Endothelial cell of umbilical vein (primary cell): ENCODE measurements around the gene SPDL1. TPM values are rescaled to one million over a fixed set of nuclear protein-coding genes. Genes with fewer than 3 reads are reported as not detected.

ENCODE experiments used
- BruUV-seq: library from RNA; stranded (reverse); fragments of 400-500 nt; replicated peaks from 2 replicates; lab custom pipeline; 2021; lab: Mats Ljungman, UMichigan
- CTCF ChIA-PET: fragments of 300-600, 350-600 bp; sonication (Branson Sonifier 250); formaldehyde crosslinking; loops from one replicate; lab custom pipeline; 2021; ENCODE audit warnings: antibody characterized with exemption, inconsistent platforms; lab: Charles Lee
- POLR2A ChIA-PET: fragments of 300-600, 350-600 bp; sonication (Branson Sonifier 250); formaldehyde crosslinking; loops from one replicate; lab custom pipeline; 2021; ENCODE audit warnings: antibody characterized with exemption, inconsistent platforms; lab: Charles Lee
- DNase-seq: peaks from one replicate; pipeline ENCODE4 v3.0.0-alpha.2; 2011; ENCODE audit warnings: low read depth, low spot score
- FAIRE-seq: peaks from 2 replicates; lab custom pipeline; 2011; peaks lifted over from hg19 to GRCh38; lab: Jason Lieb, UNC
- H2AFZ ChIP-seq: 2 replicates; pipeline ENCODE4 v1.6.0; 2012; ENCODE audit warnings: low read depth, low read length, control low read depth, inconsistent platforms
- H3K27ac ChIP-seq: 2 replicates; pipeline ENCODE4 v1.5.1; 2011; ENCODE audit warnings: low read depth, mild to moderate bottlenecking, control low read depth, low read length, moderate library complexity; ENCODE audit not compliant: insufficient read depth
- H3K27me3 ChIP-seq, 2 experiments: 2 replicates each; pipeline versions ENCODE4 v1.6.0 to v1.6.1; 2011; ENCODE audit warnings: low read length in 2 of 2, mixed read lengths in 1 of 2; ENCODE audit not compliant: control insufficient read depth in 2 of 2, insufficient read depth in 2 of 2
- H3K36me3 ChIP-seq, 2 experiments: 2 replicates in 1 of 2; 3 replicates in 1 of 2; pipeline ENCODE4 v1.5.1; 2011; ENCODE audit warnings: low read length in 2 of 2, mild to moderate bottlenecking in 1 of 2, moderate library complexity in 1 of 2; ENCODE audit not compliant: control insufficient read depth in 2 of 2, insufficient read depth in 2 of 2; ENCODE audit errors: extremely low read depth in 1 of 2
- H3K4me1 ChIP-seq: 3 replicates; pipeline ENCODE4 v1.5.1; 2011; ENCODE audit warnings: mild to moderate bottlenecking, low read length; ENCODE audit not compliant: control insufficient read depth, insufficient read depth; ENCODE audit errors: extremely low read depth
- H3K4me2 ChIP-seq: 2 replicates; pipeline ENCODE4 v1.6.1; 2011; ENCODE audit warnings: low read length, control low read depth, mixed read lengths; ENCODE audit not compliant: insufficient read depth
- H3K4me3 ChIP-seq, 3 experiments: fragments of 200-600 bp in 1 of 3; sonication (generic), shearing (Covaris generic) in 1 of 3; replicated peaks in 1 of 3; 2 replicates each; pipeline ENCODE4 v1.5.1; 2011 to 2016; ENCODE audit warnings: control low read depth in 3 of 3, low read length in 3 of 3, mild to moderate bottlenecking in 2 of 3, inconsistent platforms in 1 of 3, low read depth in 1 of 3, moderate library complexity in 1 of 3; ENCODE audit not compliant: insufficient read depth in 1 of 3
- H3K79me2 ChIP-seq: 2 replicates; pipeline ENCODE4 v1.6.0; 2012; ENCODE audit warnings: low read length, inconsistent platforms; ENCODE audit not compliant: control insufficient read depth, insufficient read depth
- H3K9ac ChIP-seq: replicated peaks from 2 replicates; pipeline ENCODE3; 2011; ENCODE audit warnings: low read length, control low read depth; ENCODE audit not compliant: insufficient read depth; ENCODE audit errors: extremely low read depth
- H3K9me1 ChIP-seq: replicated peaks from 3 replicates; pipeline ENCODE4 v1.6.0; 2011; ENCODE audit warnings: mild to moderate bottlenecking, low read length; ENCODE audit not compliant: control insufficient read depth, insufficient read depth; ENCODE audit errors: extremely low read depth
- H3K9me3 ChIP-seq: replicated peaks from 2 replicates; pipeline ENCODE4 v1.5.1; 2012; ENCODE audit warnings: low read length, inconsistent platforms; ENCODE audit not compliant: control insufficient read depth, insufficient read depth
- H4K20me1 ChIP-seq: replicated peaks from 2 replicates; pipeline ENCODE3; 2011; ENCODE audit warnings: mild to moderate bottlenecking, low read length; ENCODE audit not compliant: control insufficient read depth, insufficient read depth; ENCODE audit errors: extremely low read depth
- EZH2 ChIP-seq: IDR thresholded peaks from 2 replicates; pipeline ENCODE4 v1.6.1; 2012; ENCODE audit warnings: borderline replicate concordance, low read depth, mild to moderate bottlenecking, moderate library complexity, low read length, inconsistent platforms; ENCODE audit not compliant: severe bottlenecking
- FOS ChIP-seq: IDR thresholded peaks from 2 replicates; pipeline ENCODE4 v1.6.1; 2011; ENCODE audit warnings: mild to moderate bottlenecking, low read length, moderate library complexity, borderline replicate concordance; ENCODE audit not compliant: insufficient read depth
- GATA2 ChIP-seq: IDR thresholded peaks from 2 replicates; pipeline ENCODE4 v1.7.0; 2011; ENCODE audit warnings: low read depth, mild to moderate bottlenecking, moderate library complexity, mixed read lengths, low read length; ENCODE audit not compliant: insufficient read length, insufficient read depth
- JUN ChIP-seq: IDR thresholded peaks from 2 replicates; pipeline ENCODE4 v1.6.1; 2011; ENCODE audit warnings: borderline replicate concordance, low read depth; ENCODE audit not compliant: insufficient read length, insufficient read depth
- MYC ChIP-seq: IDR thresholded peaks from one replicate; pipeline ENCODE4 v1.6.1; 2011; ENCODE audit warnings: mild to moderate bottlenecking, low read depth, low read length
- POLR2A ChIP-seq: IDR thresholded peaks from 2 replicates; pipeline ENCODE4 v1.6.1; 2012; ENCODE audit warnings: low read depth, mild to moderate bottlenecking, control low read depth, low read length
- POLR2AphosphoS5 ChIP-seq: IDR thresholded peaks from 2 replicates; pipeline ENCODE4 v1.6.1; 2012; ENCODE audit warnings: low read depth, mild to moderate bottlenecking, control low read depth, low read length, moderate library complexity; ENCODE audit not compliant: insufficient read depth
- dilution Hi-C: fragments of 300-500 bp; cut with MboI; formaldehyde crosslinking; loops from one replicate; pipeline ENCODE4 v1.15.0; 2019; ENCODE audit warnings: low sequenced_read_pairs; ENCODE audit not compliant: extremely low pct_ligation_motif_present
- intact Hi-C: fragments of 100-400 bp; cut with micrococcal nuclease; formaldehyde crosslinking; loops from one replicate; pipeline ENCODE4 v1.10.0; 2022
- polyA plus RNA-seq, 4 experiments: library from polyadenylated mRNA; depleted of rRNA in 3 of 4; stranded (reverse) in 3 of 4; unstranded in 1 of 4; fragments of >200 nt; gene quantifications; 2 replicates each; pipeline versions ENCODE4 v1.2.1 to v1.2.3, GENCODE V29; 2011 to 2012; ENCODE audit warnings: missing spikeins in 1 of 4
- total RNA-seq: library from RNA; stranded (reverse); gene quantifications from 2 replicates; pipeline ENCODE4 v1.2.3, GENCODE V29; 2021
- TF ChIP-seq, protein P1 (sequence below), 2 donors: IDR thresholded peaks; 1 replicate in 1 of 2; 2 replicates in 1 of 2; pipeline ENCODE4 v1.5.1; 2011; ENCODE audit warnings: low read length in 2 of 2, mild to moderate bottlenecking in 2 of 2, moderate library complexity in 2 of 2, control low read depth in 1 of 2, inconsistent platforms in 1 of 2, low read depth in 1 of 2; ENCODE audit not compliant: insufficient read depth in 1 of 2; ENCODE audit errors: extremely low read depth in 1 of 2
- TF ChIP-seq, protein P2 (sequence below): IDR thresholded peaks from 2 replicates; pipeline ENCODE4 v1.6.1; 2011; ENCODE audit not compliant: insufficient read depth, insufficient read length

Gene SPDL1
- total and polyA plus RNA-seq, 2 donors (not counting 3 experiments of a cell fraction or from before 2014, with no cell fraction given), result 19.7 to 51.8 TPM

DNA sequence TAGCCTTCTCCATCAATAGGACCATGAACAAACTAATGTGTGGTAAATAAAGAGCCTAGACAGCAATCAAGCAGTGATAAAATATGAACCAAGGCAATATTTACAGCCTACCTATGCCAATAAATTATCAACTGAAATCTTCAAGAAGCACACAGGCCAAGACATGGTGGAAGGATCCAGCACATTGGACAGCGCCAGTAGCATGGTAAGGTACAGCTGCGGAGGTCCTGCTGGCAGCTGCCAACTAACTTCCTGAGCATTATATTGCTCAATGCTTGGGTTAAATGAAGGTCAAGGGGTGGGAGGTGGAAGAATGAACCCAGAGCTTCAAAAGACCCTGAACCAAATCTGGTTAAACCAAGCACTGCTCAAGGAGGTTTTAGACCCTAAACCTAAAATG, 16.5 kb upstream of the SPDL1 start:
- Histone ChIP-seq H3K4me1 (no peaks in the 10 kb centered on the region), H3K9me1 (no peaks in the 10 kb centered on the region), H2AFZ (no peak overlapping the region), H3K9ac (no peak overlapping the region), H3K79me2 (no peaks in the 10 kb centered on the region), H3K36me3 (no peaks in the 10 kb centered on the region), H3K27me3 (peaks cover 3% of the 10 kb centered on the region in 2 experiments), H3K27ac (no peak overlapping the region), H4K20me1 (no peaks in the 10 kb centered on the region), H3K9me3 (no peaks in the 10 kb centered on the region), H3K4me3 (no peak overlapping the region), H3K4me2 (no peak overlapping the region)
- dilution Hi-C loops, result no loop called here
- TF ChIP-seq, protein P1, sequence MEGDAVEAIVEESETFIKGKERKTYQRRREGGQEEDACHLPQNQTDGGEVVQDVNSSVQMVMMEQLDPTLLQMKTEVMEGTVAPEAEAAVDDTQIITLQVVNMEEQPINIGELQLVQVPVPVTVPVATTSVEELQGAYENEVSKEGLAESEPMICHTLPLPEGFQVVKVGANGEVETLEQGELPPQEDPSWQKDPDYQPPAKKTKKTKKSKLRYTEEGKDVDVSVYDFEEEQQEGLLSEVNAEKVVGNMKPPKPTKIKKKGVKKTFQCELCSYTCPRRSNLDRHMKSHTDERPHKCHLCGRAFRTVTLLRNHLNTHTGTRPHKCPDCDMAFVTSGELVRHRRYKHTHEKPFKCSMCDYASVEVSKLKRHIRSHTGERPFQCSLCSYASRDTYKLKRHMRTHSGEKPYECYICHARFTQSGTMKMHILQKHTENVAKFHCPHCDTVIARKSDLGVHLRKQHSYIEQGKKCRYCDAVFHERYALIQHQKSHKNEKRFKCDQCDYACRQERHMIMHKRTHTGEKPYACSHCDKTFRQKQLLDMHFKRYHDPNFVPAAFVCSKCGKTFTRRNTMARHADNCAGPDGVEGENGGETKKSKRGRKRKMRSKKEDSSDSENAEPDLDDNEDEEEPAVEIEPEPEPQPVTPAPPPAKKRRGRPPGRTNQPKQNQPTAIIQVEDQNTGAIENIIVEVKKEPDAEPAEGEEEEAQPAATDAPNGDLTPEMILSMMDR (IDR thresholded peaks at IDR 0.05; ENCODE audit: extremely low read depth in 1 of 2, insufficient read depth in 1 of 2, low read depth in 1 of 2, low read length in 2 of 2), result no peak
- TF ChIP-seq MYC (no peak), POLR2AphosphoS5 (no peak), FOS (no peak), POLR2A (no peak), EZH2 (no peak), GATA2 (no peak), JUN (no peak)
- TF ChIP-seq, protein P2, sequence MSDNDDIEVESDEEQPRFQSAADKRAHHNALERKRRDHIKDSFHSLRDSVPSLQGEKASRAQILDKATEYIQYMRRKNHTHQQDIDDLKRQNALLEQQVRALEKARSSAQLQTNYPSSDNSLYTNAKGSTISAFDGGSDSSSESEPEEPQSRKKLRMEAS, result no peak
- intact Hi-C loops, result no loop called here
- CTCF ChIA-PET, result no interaction called here
- no TSS peak for BruUV-seq
- peak; percentile 12 for FAIRE-seq
- DNase-seq, result peak; percentile 12
- POLR2A ChIA-PET, result no interaction called here
